SU-DHL-6 (cell line): ENCODE data around the gene CITED4.

Source experiments
- H2AFZ ChIP-seq: fragments of 200-600 bp; sonication (generic); 2 replicates; pipeline ENCODE4 v1.6.1; 2014; ENCODE audit warnings: low read depth, mild to moderate bottlenecking, moderate library complexity, mixed read lengths, antibody characterized with exemption, low read length; ENCODE audit not compliant: severe bottlenecking
- H3F3A ChIP-seq: fragments of 200-600 bp; shearing (Covaris generic); 2 replicates; pipeline ENCODE4 v1.6.0; 2016; ENCODE audit warnings: antibody characterized with exemption, mild to moderate bottlenecking; ENCODE audit not compliant: insufficient read depth
- H3K27ac ChIP-seq: fragments of 200-600 bp; sonication (generic); 2 replicates; pipeline ENCODE4 v1.5.1; 2016; ENCODE audit warnings: low read depth, mild to moderate bottlenecking, low read length, moderate library complexity, mixed read lengths
- H3K27me3 ChIP-seq: fragments of 200-600 bp; sonication (generic), shearing (Covaris generic); 2 replicates; pipeline ENCODE4 v1.6.0; 2014; ENCODE audit warnings: mild to moderate bottlenecking, low read length
- H3K36me3 ChIP-seq: fragments of 200-600 bp; sonication (generic); 2 replicates; pipeline ENCODE4 v1.6.1; 2014; ENCODE audit warnings: mild to moderate bottlenecking, low read length, mixed read lengths
- H3K4me2 ChIP-seq: fragments of 300-600, 200-600 bp; shearing (Covaris generic), sonication (generic); 2 replicates; pipeline ENCODE4 v1.6.0; 2014; ENCODE audit warnings: low read length, low read depth, mild to moderate bottlenecking; ENCODE audit not compliant: poor library complexity, severe bottlenecking
- H3K4me3 ChIP-seq: fragments of 200-600 bp; sonication (generic); 2 replicates; pipeline ENCODE4 v1.5.1; 2014; ENCODE audit warnings: antibody characterized with exemption, low read length, mild to moderate bottlenecking, mixed read lengths; ENCODE audit not compliant: insufficient read depth, poor library complexity, severe bottlenecking
- H3K79me2 ChIP-seq: fragments of 200-600 bp; sonication (generic); 2 replicates; pipeline ENCODE4 v1.6.1; 2014; ENCODE audit warnings: mild to moderate bottlenecking, low read length, moderate library complexity; ENCODE audit not compliant: insufficient read depth
- H3K9ac ChIP-seq: fragments of 200-600 bp; sonication (generic); 2 replicates; pipeline ENCODE4 v1.7.0; 2014; ENCODE audit warnings: mild to moderate bottlenecking, low read length
- H3K9me2 ChIP-seq: fragments of 200-600 bp; sonication (generic); replicated peaks from 2 replicates; pipeline ENCODE4 v1.6.1; 2014; ENCODE audit warnings: low read length; ENCODE audit not compliant: insufficient read depth
- H3K9me3 ChIP-seq: fragments of 200-600 bp; sonication (generic); 2 replicates; pipeline ENCODE4 v1.6.1; 2014; ENCODE audit warnings: low read length, mixed read lengths; ENCODE audit not compliant: insufficient read depth
- H4K20me1 ChIP-seq: fragments of 200-600 bp; sonication (generic); 2 replicates; pipeline ENCODE4 v1.6.1; 2014; ENCODE audit warnings: low read depth, mild to moderate bottlenecking, antibody characterized with exemption, low read length, moderate library complexity, mixed read lengths
- EZH2phosphoT487 ChIP-seq: fragments of 200-600 bp; sonication (generic), shearing (Covaris generic); conservative IDR thresholded peaks from 2 replicates; pipeline ENCODE4 v1.6.1; 2018; ENCODE audit warnings: mild to moderate bottlenecking, antibody characterized with exemption, low read length, moderate library complexity, mixed read lengths
- TF ChIP-seq, protein P1 (sequence below): fragments of 200-600 bp; sonication (generic); IDR thresholded peaks from one replicate; pipeline ENCODE4 v1.5.1; 2017; ENCODE audit warnings: antibody characterized with exemption, mild to moderate bottlenecking, low read length, moderate library complexity; ENCODE audit not compliant: insufficient read depth, poor library complexity, severe bottlenecking

Gene CITED4

DNA sequence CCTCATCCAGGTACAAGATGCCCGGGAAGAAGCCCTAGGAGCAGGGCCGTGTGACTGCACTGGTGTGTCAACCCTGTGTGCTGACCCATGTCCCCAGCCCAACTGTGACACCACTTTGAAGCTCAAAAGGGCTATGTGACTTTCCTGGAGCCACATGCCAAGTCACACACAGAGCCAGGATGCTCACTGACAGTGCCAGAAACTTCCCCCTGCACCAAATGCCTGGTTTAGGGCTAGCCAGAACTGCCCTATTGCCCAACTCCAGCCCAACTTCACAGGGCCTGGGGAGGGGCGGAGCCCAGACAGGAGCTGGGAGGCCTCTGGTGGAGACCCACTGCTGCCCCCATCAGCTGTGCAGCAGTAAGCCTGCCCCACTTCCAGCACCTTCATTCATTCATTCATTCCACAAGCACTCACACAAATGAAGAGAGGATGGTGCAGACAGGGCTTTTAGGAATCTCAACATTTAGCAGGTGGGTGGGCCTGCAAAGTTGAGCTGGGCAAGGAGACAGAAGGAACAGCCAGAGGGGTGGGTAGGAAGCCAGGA is 41.8 kb downstream of the CITED4 start:
- Histone ChIP-seq H3F3A (no peaks in the 10 kb centered on the region), H3K27ac (no peak overlapping the region), H3K4me2 (no peak overlapping the region), H3K4me3 (no peak overlapping the region), H3K36me3 (no peaks in the 10 kb centered on the region), H3K79me2 (no peaks in the 10 kb centered on the region), H4K20me1 (no peaks in the 10 kb centered on the region), H3K9ac (no peak overlapping the region), H2AFZ (no peak overlapping the region), H3K9me3 (no peaks in the 10 kb centered on the region), H3K9me2 (no peaks in the 10 kb centered on the region), H3K27me3 (no peaks in the 10 kb centered on the region)
- TF ChIP-seq, protein P1, sequence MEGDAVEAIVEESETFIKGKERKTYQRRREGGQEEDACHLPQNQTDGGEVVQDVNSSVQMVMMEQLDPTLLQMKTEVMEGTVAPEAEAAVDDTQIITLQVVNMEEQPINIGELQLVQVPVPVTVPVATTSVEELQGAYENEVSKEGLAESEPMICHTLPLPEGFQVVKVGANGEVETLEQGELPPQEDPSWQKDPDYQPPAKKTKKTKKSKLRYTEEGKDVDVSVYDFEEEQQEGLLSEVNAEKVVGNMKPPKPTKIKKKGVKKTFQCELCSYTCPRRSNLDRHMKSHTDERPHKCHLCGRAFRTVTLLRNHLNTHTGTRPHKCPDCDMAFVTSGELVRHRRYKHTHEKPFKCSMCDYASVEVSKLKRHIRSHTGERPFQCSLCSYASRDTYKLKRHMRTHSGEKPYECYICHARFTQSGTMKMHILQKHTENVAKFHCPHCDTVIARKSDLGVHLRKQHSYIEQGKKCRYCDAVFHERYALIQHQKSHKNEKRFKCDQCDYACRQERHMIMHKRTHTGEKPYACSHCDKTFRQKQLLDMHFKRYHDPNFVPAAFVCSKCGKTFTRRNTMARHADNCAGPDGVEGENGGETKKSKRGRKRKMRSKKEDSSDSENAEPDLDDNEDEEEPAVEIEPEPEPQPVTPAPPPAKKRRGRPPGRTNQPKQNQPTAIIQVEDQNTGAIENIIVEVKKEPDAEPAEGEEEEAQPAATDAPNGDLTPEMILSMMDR: no peak
- no peak for TF ChIP-seq EZH2phosphoT487

DNA sequence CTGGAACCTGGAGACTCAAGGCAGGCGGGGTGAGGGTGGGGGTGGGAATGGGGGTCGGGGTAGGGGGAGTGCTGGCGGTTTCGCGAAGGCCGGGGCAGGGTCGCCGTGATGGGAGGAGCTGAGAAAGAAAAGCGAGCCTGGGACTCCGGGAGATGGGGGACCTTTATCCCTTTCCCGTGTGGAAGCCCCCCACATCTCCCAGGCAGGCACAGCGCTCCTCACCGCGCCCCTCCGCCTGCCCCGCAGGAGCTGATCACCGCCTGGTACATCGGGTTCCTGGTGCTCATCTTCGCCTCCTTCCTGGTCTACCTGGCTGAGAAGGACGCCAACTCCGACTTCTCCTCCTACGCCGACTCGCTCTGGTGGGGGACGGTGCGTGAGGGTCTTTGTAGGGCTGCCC is 43.1 kb downstream of the CITED4 start:
- H3K4me2 ChIP-seq: no peak overlapping the region
- H3K27me3 ChIP-seq: no peaks in the 10 kb centered on the region
- H3K9me2 ChIP-seq: no peaks in the 10 kb centered on the region
- H2AFZ ChIP-seq: no peak overlapping the region
- H3F3A ChIP-seq: no peaks in the 10 kb centered on the region
- H3K9me3 ChIP-seq: no peaks in the 10 kb centered on the region
- no peaks in the 10 kb centered on the region for H4K20me1 ChIP-seq
- no peaks in the 10 kb centered on the region for H3K36me3 ChIP-seq
- TF ChIP-seq EZH2phosphoT487: no peak
- TF ChIP-seq, protein P1: no peak
- H3K79me2 ChIP-seq: no peaks in the 10 kb centered on the region
- no peak overlapping the region for H3K9ac ChIP-seq
- H3K27ac ChIP-seq: no peak overlapping the region
- H3K4me3 ChIP-seq: no peak overlapping the region

DNA sequence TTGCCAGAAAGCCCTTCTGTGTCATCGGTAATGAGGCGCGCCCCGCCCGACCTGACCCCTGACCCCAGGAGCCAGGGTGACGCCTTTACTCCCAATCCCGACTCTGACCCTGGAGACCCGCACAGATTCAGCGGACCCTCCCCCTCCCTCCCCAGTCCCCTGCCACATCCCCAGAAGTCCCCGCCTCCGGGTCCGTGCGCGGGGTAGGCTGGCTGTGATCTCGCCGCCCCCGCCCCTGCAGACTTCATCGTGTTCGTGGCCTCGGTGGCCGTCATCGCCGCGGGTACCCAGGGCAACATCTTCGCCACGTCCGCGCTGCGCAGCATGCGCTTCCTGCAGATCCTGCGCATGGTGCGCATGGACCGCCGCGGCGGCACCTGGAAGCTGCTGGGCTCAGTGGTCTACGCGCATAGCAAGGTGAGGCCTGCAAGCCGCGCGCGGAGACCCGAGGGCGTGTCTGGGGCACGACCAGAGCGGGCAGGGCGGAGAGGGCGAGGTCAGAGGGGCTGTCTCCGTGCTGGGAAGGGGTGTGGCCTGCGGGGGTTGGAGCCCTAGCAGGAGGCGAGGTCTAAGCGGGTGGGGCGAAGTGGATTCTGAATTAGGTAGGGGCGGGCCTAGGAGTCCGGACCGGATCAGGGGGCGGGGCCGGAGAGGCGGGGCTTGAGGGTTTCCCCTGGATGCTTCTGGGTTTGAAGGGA is 43.8 kb downstream of the CITED4 start:
- Histone ChIP-seq H3K9me2 (no peaks in the 10 kb centered on the region), H3K27ac (no peak overlapping the region), H4K20me1 (no peaks in the 10 kb centered on the region), H3K4me3 (peak overlapping the region; percentile 33), H3K9me3 (no peaks in the 10 kb centered on the region), H3K9ac (peak overlapping the region; percentile 10; the same call in 1 of the 2 replicates), H3K4me2 (peak overlapping the region; percentile 43), H3K36me3 (no peaks in the 10 kb centered on the region), H3F3A (no peaks in the 10 kb centered on the region), H3K27me3 (no peaks in the 10 kb centered on the region), H3K79me2 (no peaks in the 10 kb centered on the region), H2AFZ (peak overlapping the region; percentile 48)
- TF ChIP-seq, protein P1: no peak
- no peak for TF ChIP-seq EZH2phosphoT487
